ENCODE data around the gene ACP7. TPM values are rescaled to one million over a fixed set of nuclear protein-coding genes. Genes with fewer than 3 reads are reported as not detected.

Gene ACP7
- total RNA-seq, 1 donor from 2014 or later, result not detected

DNA sequence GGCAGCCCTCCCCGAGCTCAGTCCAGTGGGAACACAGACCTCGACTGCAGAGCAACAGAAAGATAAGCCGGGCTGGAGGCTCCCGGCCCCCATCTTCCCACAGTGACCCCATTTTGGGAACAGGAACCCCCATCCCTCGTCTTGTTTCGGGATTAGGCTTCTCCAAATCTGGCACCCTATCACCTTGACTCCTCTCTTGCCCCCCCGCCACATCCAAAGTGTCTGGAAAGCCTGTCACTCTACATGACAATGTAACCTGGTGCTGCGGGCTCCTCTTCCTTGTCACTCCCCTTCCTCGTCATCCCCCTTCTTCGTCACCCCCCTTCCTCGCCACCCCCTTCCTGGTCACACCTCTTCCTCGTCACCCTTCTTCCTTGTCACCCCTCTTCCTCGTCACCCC, 51.5 kb downstream of the ACP7 start:
- no peak for TF ChIP-seq EZH2 (IDR thresholded peaks at IDR 0.05; ENCODE audit: insufficient read depth, low read length)
- TF ChIP-seq, protein P1, sequence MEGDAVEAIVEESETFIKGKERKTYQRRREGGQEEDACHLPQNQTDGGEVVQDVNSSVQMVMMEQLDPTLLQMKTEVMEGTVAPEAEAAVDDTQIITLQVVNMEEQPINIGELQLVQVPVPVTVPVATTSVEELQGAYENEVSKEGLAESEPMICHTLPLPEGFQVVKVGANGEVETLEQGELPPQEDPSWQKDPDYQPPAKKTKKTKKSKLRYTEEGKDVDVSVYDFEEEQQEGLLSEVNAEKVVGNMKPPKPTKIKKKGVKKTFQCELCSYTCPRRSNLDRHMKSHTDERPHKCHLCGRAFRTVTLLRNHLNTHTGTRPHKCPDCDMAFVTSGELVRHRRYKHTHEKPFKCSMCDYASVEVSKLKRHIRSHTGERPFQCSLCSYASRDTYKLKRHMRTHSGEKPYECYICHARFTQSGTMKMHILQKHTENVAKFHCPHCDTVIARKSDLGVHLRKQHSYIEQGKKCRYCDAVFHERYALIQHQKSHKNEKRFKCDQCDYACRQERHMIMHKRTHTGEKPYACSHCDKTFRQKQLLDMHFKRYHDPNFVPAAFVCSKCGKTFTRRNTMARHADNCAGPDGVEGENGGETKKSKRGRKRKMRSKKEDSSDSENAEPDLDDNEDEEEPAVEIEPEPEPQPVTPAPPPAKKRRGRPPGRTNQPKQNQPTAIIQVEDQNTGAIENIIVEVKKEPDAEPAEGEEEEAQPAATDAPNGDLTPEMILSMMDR (IDR thresholded peaks at IDR 0.05; ENCODE audit: insufficient read depth, low read depth, low read length), result no peak
- H3K4me3 Mint-ChIP-seq (ENCODE audit: unreplicated experiment), result no peak overlapping the region
- H3K9me3 Mint-ChIP-seq (ENCODE audit: unreplicated experiment), result no peaks in the 10 kb centered on the region
- H3K27ac Mint-ChIP-seq (ENCODE audit: unreplicated experiment), result no peak overlapping the region
- FAIRE-seq (no peak), DNase-seq (ENCODE audit: low read depth) (no peak)
- no peaks in the 10 kb centered on the region for H3K36me3 ChIP-seq (ENCODE audit: insufficient read depth, low read length)
- H3K79me2 ChIP-seq (ENCODE audit: insufficient read depth, low read length), result peaks cover 97% of the 10 kb centered on the region
- H3K4me1 ChIP-seq (ENCODE audit: insufficient read depth, low read length), result peaks cover 22% of the 10 kb centered on the region
- no peak overlapping the region for H3K9ac ChIP-seq (ENCODE audit: low read length)
- no peaks in the 10 kb centered on the region for H3K9me3 ChIP-seq (ENCODE audit: insufficient read depth, low read depth, low read length)
- H3K4me3 ChIP-seq (ENCODE audit: insufficient read depth, low read depth, low read length), result no peak overlapping the region
- H3K4me2 ChIP-seq (ENCODE audit: low read length), result no peak overlapping the region
- no peak overlapping the region for H2AFZ ChIP-seq (ENCODE audit: low read depth, low read length)
- H3K27me3 Mint-ChIP-seq (ENCODE audit: low read depth, unreplicated experiment), result no peaks in the 10 kb centered on the region
- H4K20me1 ChIP-seq (ENCODE audit: insufficient read depth, low read length), result peaks cover 97% of the 10 kb centered on the region
- H3K27me3 ChIP-seq (ENCODE audit: insufficient read depth, low read length), result no peaks in the 10 kb centered on the region
- H3K4me1 Mint-ChIP-seq (ENCODE audit: low read depth, unreplicated experiment), result peaks cover 54% of the 10 kb centered on the region
- peaks cover 2% of the 10 kb centered on the region for H3K36me3 Mint-ChIP-seq (ENCODE audit: low read depth, unreplicated experiment)
- no peak overlapping the region for H3K27ac ChIP-seq (ENCODE audit: low read depth, low read length)

DNA sequence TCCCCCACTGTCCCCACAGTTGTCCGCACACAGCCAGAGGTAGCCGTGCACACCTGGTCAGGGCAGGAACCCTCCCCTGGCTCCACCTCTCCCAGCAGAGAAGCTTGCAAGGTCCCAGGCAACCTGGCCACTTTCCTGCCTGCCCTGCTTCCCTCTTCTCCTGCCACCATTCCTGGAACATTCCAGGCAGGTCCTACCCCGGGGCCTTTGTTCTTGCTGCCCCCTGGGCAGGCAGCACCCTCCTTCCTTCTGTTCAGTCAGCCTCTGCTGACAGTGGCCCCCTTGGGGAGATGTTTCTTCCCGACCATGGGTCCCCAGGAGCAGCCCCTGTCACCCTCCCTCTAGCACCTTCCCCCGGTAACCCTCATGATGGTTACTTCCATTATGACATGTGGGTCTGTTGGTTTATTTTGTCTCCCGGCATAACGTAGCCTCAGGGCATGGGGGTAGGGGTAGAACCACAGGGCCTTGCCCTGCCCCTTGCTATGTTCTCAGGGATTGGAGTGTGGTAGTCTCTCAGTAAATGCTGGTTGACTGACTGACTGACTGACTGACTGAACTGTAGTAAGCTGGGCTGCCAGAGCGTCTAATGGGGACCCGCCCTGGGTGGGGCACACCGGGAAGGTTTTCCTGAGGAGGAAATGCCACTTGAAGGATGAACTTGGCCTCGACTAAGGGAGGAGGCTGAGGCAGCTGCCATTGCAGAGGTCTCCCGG, 52.2 kb downstream of the ACP7 start:
- no peak overlapping the region for H3K4me3 ChIP-seq (ENCODE audit: insufficient read depth, low read depth, low read length)
- H3K4me2 ChIP-seq (ENCODE audit: low read length), result no peak overlapping the region
- FAIRE-seq (no peak), DNase-seq (ENCODE audit: low read depth) (no peak)
- no peak overlapping the region for H3K4me3 Mint-ChIP-seq (ENCODE audit: unreplicated experiment)
- H2AFZ ChIP-seq (ENCODE audit: low read depth, low read length), result no peak overlapping the region
- no peaks in the 10 kb centered on the region for H3K9me3 Mint-ChIP-seq (ENCODE audit: unreplicated experiment)
- peaks cover 51% of the 10 kb centered on the region for H3K4me1 Mint-ChIP-seq (ENCODE audit: low read depth, unreplicated experiment)
- peaks cover 96% of the 10 kb centered on the region for H4K20me1 ChIP-seq (ENCODE audit: insufficient read depth, low read length)
- peaks cover 2% of the 10 kb centered on the region for H3K36me3 Mint-ChIP-seq (ENCODE audit: low read depth, unreplicated experiment)
- no peaks in the 10 kb centered on the region for H3K27me3 Mint-ChIP-seq (ENCODE audit: low read depth, unreplicated experiment)
- TF ChIP-seq, protein P1 (IDR thresholded peaks at IDR 0.05; ENCODE audit: insufficient read depth, low read depth, low read length), result no peak
- TF ChIP-seq EZH2 (IDR thresholded peaks at IDR 0.05; ENCODE audit: insufficient read depth, low read length), result no peak
- no peak overlapping the region for H3K9ac ChIP-seq (ENCODE audit: low read length)
- no peaks in the 10 kb centered on the region for H3K36me3 ChIP-seq (ENCODE audit: insufficient read depth, low read length)
- H3K27ac ChIP-seq (ENCODE audit: low read depth, low read length), result no peak overlapping the region
- H3K9me3 ChIP-seq (ENCODE audit: insufficient read depth, low read depth, low read length), result no peaks in the 10 kb centered on the region
- H3K79me2 ChIP-seq (ENCODE audit: insufficient read depth, low read length), result peaks cover 97% of the 10 kb centered on the region
- H3K27ac Mint-ChIP-seq (ENCODE audit: unreplicated experiment), result peak overlapping the region; percentile 84
- peaks cover 15% of the 10 kb centered on the region for H3K4me1 ChIP-seq (ENCODE audit: insufficient read depth, low read length)
- no peaks in the 10 kb centered on the region for H3K27me3 ChIP-seq (ENCODE audit: insufficient read depth, low read length)

DNA sequence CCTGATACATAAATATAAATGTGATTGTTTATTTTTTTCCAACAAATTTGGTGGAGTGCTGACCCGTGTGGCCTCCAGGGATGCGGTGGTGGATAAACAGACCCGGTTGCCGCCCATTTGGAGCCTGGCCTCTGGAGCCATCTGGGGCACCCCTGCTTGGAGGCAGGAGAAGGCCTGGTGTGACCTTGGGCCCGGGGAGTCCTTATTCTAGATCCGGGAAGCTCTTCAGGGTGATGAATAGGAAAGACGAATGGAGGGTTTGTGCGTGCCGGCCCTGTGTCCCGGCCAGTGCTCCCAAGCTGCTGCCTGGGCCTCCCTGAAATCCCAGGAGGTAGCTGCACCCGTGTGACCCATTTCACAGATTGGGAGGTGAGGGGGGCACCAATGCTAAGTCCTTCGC, 53.0 kb downstream of the ACP7 start:
- FAIRE-seq, result no peak
- no peak for TF ChIP-seq EZH2 (IDR thresholded peaks at IDR 0.05; ENCODE audit: insufficient read depth, low read length)
- TF ChIP-seq, protein P1 (IDR thresholded peaks at IDR 0.05; ENCODE audit: insufficient read depth, low read depth, low read length), result no peak
- Histone ChIP-seq H3K4me3 (ENCODE audit: insufficient read depth, low read depth, low read length) (no peak overlapping the region), H3K4me2 (ENCODE audit: low read length) (no peak overlapping the region), H3K27me3 (ENCODE audit: insufficient read depth, low read length) (no peaks in the 10 kb centered on the region), H3K4me1 (ENCODE audit: insufficient read depth, low read length) (peaks cover 11% of the 10 kb centered on the region), H3K79me2 (ENCODE audit: insufficient read depth, low read length) (peaks cover 97% of the 10 kb centered on the region), H3K9me3 (ENCODE audit: insufficient read depth, low read depth, low read length) (no peaks in the 10 kb centered on the region), H2AFZ (ENCODE audit: low read depth, low read length) (no peak overlapping the region), H4K20me1 (ENCODE audit: insufficient read depth, low read length) (peaks cover 93% of the 10 kb centered on the region), H3K27ac (ENCODE audit: low read depth, low read length) (no peak overlapping the region), H3K9ac (ENCODE audit: low read length) (no peak overlapping the region), H3K36me3 (ENCODE audit: insufficient read depth, low read length) (no peaks in the 10 kb centered on the region)
- Mint-ChIP-seq H3K4me3 (ENCODE audit: unreplicated experiment) (no peak overlapping the region), H3K27ac (ENCODE audit: unreplicated experiment) (peak overlapping the region; percentile 75), H3K4me1 (ENCODE audit: low read depth, unreplicated experiment) (peaks cover 47% of the 10 kb centered on the region), H3K9me3 (ENCODE audit: unreplicated experiment) (no peaks in the 10 kb centered on the region), H3K36me3 (ENCODE audit: low read depth, unreplicated experiment) (peaks cover 2% of the 10 kb centered on the region), H3K27me3 (ENCODE audit: low read depth, unreplicated experiment) (no peaks in the 10 kb centered on the region)
- no peak for DNase-seq (ENCODE audit: low read depth)
